NCI-H146 (cell line): ENCODE measurements around the gene KPNA4.
"Not testable (repeated sequence)": the region's sequence is repeated elsewhere in the genome, so short reads cannot be mapped to it uniquely, and the experiment has no call there.

ENCODE experiments used
- DNase-seq: peaks from one replicate; lab custom pipeline; 2025; lab: John Stamatoyannopoulos, UW

Gene KPNA4

DNA sequence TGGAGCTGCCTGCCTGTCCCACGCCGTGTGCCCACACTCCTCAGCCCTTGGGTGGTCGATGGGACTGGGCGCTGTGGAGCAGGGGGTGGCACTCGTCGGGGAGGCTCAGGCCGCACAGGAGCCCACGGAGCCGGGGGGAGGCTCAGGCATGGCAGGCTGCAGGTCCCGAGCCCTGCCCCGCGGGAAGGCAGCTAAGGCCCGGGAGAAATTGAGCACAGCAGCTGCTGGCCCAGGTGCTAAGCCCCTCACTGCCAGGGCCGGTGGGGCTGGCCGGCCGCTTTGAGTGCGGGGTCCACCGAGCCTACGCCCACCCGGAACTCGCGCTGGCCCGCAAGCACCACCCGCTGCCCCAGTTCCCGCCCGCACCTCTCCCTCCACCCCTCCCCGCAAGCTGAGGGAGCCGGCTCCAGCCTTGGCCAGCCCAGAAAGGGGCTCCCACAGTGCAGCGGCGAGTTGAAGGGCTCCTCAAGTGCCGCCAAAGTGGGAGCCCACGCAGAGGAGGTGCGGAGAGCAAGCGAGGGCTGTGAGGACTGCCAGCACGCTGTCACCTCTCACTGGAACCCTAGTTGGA is 8.7 kb upstream of the KPNA4 start:
- DNase-seq: not testable (repeated sequence)

DNA sequence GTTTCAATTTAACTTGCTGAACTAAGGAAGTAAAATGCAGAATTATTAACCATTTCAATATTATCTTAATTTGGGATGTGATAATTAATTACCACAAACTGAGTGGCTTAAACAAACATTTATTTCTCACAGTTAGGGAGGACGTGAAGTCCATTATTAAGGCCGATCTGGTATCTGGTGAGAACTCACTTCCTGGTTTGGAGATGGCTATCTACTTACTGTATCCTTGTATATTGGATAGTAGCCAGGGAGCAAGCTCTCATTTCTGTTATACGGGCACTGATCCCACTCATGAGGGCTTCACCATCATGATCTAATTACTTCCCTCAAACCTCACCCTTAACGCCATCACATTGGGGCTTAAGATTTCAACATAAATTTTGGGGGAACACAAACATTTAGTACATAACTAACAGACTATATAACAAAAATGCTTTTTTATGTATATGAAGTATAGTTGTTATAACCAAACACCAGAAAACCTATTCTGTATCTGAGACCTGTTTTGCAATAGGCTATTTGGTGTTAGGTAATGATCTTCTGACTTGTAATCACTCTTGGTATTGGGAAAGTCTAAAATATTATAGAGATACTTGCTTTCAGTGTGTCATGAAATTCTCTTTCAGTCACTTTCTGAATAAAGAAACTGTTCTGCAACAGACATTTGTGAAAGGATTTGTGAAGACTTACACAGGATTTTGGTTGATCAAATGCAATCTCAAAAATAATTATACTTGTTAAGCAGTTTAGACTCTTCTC is 4.7 kb upstream of the KPNA4 start:
- DNase-seq: no peak

DNA sequence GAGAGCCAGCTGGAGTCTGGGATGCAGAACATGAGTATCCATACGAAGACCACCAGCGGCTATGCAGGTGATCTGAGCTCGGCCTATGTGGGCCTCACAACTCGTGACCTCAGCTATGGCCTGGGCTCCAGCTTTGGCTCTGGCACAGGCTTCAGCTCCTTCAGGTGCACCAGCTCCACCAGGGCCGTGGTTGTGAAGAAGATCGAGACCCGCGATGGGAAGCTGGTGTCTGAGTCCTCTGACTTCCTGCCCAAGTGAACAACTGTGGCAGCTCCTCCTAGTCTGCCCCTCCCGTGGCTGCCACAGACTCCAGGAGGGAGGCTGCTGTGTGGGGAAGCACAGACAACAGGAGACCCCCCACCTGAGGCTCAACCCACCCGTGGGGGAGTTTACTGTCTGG is 3.6 kb upstream of the KPNA4 start:
- DNase-seq: no peak

DNA sequence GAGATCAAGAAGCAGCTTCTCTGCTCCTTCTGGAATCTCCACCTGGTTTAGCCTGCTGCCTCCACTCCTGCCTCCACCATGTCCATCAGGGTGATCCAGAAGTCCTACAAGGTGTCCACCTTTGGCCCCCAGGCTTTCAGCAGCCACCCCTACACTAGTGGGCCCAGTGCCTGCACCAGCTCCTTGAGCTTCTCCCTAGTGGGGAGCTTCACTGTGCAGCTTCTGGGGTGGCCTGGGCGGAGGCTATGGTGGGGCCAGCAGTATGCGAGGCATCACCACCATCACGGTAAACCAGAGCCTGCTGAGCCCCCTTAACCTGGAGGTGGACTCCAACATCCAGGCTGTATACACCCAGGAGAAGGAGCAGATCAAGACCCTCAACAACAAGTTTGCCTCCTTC is 2.4 kb upstream of the KPNA4 start:
- no peak for DNase-seq

DNA sequence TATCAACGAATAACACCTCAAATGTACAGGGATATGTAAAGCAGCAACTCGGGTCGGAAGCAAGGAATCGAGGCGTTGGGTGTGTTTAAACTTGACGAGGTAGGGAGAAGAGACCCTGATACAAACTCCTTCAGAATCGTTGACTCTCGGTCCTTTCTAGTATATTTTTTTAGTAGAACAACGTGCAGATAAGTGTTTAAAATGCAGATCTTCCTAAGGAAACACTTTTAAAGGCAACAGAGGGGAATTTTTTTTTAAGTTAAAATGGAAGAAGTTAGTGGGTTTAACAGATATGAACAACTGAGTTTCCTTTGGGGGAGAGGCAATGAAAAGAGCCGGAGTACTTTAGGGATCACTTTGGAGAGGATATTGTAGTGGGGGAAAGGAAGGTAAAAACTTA is 1.1 kb upstream of the KPNA4 start:
- no peak for DNase-seq

DNA sequence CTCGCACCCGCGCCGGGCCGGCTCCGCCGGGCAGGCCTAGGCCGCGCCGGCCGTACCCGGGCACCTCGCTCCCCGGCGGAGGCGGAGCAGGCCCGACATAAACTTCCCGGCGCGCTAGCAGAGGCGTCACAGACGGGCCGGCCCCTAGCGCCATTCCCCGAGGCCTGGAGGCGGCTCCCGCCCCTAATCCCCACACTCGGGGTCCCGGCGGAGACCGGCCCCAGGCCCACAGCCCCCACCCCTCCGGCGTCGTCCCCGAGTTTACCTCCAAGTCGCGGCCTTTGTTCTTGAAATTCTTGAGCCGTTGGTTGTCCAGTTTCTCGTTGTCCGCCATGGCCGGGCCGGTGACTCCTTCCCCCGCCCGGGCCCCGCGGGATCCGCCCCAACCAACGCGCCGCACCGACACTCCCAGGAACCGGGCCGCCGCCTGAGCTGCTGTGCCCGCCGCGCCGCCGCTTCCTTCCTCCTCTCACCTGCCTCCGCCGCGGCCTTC is 376 bp downstream of the KPNA4 start:
- DNase-seq: peak; percentile 77

DNA sequence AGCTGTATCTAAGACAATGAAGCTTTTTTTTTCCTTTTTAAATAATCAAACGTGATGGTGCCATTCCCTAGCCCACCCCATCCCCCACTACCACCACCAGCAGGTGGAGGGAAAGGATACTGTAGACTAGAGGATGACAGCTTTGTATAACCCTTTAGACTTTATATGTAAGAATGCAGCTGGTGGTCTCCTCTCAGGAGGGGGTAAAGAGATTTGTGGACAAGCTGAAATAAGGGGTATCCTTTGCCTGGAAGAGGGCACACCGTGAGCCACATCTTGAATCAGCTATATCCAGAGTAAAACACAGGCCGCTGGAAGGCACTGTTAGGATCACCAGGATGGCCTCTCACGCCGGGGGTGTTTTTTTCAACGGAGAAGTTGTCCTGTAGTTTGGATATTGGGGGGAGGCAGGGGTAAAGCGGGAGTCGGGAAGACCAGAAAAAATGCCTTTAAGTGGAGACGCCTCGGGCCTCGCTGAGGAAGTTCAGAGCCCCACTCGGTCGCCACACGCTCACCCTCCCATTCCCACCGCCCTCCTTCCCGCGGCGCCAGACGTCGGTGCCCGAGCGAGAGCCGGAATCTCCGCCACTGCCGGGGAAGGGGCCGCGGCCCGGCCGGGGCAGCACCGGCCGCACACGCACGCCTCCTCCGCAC is 986 bp downstream of the KPNA4 start:
- peak; percentile 78 for DNase-seq

DNA sequence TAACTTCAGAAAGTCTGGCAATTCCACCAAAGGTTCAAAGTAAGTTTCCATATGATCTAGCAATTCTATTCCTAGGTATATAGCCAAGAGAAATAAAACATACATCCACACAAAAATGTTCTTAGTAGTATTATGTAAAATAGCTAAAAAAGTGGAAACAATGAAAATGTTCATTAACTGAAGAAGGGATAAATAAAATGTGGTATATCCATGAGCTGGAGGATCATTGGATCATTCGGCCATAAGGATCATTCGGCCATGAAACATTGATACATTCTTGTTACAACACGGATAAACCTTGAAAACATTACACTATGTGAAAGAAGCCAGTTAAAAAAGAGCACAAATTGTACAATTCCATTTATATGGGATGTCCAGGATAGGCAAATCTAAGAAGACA is 2.4 kb downstream of the KPNA4 start:
- DNase-seq: no peak

DNA sequence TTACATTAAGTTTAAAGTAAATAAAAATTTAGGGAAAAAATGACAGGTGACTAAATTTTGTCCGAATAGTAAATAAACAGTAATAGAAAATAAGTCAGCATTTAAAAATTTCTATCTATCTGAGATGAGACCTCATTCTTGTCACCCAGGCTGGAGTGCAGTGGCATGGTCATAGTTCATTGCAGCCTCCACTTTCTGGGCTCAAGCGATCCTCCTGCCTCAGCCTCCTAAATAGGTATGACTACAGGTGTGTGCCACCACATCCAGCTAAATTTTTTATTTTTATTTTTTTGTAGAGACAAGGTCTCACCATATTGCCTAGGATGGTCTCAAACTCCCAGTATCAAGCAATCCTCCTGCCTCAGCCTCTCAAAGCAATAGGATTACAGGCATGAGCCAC is 7.8 kb downstream of the KPNA4 start:
- no peak for DNase-seq

DNA sequence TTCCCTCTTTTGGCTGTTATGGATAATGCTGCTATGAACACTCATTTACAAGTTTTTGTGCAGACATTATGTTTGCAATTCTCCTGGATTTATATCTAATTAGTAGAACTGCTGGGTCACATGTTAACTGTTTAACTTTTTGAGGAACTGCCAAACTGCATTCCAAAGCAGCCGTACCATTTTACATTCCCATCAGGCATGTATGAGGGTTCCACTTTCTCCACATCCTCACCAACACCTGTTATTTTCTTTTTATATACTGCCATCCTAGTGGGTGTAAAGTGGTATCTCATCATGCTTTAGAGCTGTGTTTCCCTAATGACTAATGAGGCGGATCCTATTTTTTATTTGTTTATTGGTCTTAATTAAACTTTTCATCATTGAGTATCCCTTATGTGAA is 9.2 kb downstream of the KPNA4 start:
- DNase-seq: no peak

DNA sequence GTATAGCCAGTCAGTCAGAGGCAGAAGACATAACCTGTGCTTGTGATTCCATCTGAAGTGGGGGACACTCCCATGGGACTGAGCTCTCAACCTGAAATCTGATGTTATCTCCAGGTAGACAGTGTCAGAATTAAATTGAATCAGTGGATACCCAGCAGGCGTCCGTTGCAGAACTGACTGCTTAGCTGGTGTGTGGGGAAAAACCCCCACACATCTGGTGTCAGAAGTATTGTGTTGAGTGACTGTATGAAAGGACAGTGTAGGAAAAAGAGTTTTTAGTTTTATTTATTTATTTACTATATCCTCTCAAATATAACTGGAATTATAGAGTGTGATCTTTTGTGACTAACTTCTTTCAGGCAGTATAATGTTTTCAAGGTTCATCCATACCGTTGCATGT is 10.4 kb downstream of the KPNA4 start:
- no peak for DNase-seq

DNA sequence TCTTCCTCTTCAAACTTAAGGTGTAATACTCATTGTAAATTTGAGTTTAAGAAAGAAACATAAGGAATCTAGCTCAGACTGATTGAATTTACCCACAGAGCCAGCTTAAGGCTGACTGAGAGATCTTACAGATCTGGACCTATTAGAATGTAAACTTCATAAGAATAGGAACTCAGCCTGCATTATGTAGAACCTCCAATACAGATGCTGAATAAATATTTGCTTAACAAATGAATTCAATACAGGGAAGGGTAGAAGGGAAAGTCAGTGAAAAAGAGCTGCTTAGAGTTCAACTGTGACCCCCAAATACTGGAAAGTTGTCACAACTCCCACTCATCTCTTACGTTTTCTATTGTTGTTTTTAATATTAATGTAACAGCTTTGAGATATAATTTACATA is 11.5 kb downstream of the KPNA4 start:
- peak; percentile 26 for DNase-seq

DNA sequence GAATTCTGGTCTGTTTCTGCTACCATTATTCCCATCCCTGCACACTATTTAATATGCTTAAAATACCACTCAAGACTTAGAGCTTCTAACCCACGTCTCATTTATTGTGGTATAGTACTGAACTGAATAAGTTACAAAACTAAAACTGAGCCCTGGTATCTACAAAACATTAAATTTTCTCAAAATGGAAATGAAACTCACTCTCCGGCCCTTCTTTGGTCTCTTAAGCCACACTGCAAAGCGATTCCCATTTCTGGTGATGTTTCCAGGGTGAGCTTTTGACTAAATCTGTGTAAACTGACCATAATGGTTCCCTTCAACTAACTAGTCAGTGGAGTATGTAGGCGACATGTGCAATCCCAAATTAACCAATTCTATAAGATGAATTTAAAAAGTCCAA is 18.6 kb downstream of the KPNA4 start:
- no peak for DNase-seq

DNA sequence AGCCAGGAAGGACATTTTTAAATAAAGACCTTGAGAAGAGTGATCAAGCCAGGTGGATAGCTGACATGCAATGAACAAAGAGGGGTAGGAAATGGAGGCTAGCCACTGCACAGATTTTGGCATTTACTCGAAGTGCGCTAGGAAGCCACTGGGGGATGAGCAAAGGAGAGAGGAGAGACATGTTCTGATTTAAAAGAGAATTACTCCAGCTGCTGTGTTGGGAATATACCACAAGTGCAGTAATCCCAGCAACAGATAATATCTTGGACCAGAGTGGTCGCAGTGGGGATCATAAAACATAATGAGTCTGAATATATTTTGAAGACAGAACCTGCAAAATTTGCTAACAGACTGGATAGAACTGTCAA is 19.9 kb downstream of the KPNA4 start:
- DNase-seq: no peak

DNA sequence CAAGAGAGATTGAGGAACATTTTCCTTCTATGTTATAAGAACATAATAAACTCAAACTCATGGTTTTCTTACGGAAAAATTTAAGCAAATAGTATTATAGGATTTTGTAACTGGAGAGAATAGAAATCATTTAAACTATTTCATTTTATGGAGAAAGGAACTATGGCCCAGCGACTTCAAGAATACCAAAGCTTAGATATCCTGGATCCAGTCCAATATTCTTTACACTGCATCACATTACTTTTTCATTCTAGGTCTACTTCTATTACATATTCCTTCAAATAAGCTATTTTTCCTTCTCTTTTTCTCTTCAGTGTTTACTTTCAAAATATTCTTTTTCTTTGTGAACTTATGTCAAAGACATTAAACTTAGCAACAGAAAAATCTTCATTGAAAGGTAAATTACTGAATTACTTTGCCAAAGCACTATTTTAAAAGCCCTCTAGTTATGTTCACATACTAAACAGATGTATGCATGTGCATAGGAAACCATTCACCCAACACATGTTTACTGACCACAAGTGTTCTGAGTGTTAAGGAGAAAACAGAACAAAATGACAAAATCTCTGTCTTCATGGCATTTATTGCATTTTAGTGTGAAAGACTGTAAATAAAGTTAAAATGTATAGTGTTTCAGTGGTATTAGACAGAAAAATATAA is 20.4 kb downstream of the KPNA4 start:
- DNase-seq: no peak

DNA sequence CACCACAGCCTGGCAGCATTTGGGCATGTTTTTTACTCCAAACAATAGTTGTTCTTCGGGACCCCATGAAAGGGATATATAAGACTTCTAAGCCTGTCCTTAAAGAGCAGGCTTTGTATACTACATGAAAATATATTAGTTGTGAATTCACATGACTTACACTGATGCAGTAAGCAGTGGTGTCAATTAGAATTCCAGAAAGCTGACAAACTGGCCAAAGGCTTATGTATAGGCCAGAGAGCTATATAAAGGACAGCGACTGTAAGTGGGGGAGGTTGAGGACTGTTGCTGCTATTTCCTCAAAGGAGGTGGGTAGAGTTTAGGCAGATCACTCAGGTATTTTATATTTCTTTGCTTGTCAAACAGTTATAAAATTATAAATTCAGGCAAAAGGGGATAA is 24.8 kb downstream of the KPNA4 start:
- no peak for DNase-seq

DNA sequence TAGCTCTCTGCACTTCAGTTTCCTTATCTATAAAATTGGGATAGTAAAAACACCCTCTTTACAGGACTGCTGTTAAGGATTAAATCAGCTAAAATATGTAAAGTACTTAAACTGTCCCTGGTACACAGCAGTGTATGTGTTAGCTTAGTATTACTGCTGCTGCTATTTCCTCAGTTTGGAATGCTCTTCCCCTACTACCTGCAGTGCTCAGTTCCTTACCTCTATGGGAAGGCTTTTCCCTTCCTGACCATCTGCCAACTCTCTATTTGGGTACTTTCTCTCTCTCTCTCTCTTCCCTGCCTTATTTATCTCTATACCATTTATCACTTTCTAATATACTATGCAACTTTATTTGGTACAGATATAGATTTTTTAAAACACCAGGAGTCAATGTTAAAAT is 26.5 kb downstream of the KPNA4 start:
- DNase-seq: no peak

DNA sequence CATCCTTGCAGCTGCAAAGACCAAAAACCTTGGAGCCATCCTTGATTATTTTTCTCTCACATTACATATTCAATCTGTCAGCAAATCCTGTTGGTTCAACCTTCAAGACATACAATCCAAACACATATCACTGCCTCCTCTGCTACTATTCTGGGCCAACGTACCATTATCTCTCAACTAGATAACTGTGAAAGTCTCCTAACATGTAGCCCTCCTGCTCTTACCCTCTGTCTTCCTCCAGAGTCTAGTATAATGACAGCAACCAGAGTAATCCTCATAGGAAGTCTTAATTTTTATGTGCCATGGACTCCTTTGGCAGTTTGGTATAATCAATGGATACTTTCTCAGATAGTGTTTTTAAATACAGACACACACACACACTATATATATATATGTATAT is 27.6 kb downstream of the KPNA4 start:
- no peak for DNase-seq

DNA sequence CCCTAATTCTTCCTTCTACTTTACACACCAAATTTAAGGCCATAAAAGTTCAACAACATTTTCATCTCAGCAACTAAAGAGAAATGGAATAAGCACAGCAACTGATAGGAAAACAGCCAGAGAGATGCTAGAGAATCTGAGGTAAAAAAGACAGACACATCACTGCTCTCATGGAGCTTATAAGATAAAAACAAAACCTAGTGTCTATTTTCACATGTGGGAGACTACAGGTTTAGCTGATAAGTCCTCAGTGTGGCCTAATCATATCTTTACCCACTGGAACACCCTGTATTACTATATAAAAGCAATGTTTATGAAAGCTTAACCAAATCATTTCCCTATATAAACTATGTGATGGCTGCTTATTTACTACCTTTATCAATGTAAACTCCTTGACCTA is 33.0 kb downstream of the KPNA4 start:
- DNase-seq: no peak

DNA sequence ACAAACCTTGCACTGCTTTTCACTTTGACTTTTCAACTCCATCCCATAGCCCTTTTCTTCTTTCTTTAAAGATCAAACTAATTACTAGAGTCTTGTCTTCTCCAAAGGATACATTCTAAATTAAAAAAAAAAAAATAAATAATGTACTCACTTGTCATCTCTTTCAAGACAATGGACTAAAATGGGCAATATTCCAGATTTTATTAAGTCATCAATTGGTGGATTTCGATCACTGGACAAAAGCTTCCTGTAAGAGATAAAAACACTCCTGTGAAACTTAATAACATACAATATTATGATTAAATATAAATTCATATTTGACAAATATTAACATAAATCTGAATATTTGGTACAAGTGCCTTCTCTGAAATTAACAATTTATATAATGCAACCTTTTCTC is 34.1 kb downstream of the KPNA4 start:
- DNase-seq: no peak

DNA sequence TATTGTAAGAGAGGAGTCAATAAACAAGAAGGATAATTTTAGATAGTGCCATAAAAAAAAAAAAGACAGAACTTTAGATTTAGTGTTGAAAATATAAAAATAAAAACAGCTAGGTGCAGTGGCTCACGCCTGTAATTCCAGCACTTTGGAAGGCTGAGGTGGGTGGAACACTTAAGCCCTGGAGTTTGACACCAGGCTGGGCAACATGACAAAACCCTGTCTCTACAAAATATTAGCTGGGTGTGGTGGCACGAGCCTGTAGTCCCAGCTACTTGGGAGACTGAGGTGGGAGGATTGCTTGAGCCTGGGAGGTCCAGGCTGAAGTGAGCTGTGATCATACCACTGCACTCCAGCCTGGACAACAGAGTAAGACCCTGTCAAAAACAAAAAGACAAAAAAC is 49.0 kb downstream of the KPNA4 start:
- DNase-seq: not testable (repeated sequence)

DNA sequence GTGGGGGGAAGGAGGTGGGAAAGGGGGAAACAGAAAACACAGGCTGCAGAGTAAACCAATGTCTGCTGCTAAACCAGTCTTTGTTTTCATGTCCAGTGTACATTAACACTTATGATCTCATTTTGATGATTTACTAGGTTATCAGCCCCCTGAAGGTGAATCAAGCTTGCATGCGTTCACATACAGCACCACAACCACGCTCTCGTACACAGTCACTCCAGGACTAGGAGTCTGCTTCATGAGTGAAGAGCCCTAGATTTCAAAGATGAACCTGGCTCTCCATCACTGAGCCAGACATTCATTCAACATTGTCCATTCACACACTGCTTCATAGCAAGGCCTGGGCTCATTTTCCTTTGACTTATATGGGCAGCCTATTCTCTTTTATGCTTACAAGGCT is 64.0 kb downstream of the KPNA4 start:
- no peak for DNase-seq

DNA sequence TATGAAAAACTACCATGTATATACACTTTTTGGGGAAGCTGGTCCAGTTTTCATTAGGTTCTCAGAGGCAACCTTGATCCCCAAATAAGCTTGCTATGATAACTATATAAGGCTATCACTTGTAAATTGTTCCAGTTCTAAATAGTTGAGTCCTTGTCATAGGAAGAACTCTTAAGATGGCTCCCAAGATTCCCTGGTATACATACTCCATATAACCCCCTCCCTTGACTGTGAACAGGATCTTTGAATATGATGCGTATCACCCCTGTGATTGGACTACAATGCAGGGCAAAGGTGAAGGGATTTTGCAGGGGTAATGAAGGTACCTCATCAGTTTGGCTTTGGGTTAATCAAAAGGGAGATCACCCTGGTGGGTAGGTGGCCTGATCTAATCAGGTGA is 67.2 kb downstream of the KPNA4 start:
- no peak for DNase-seq
